Neutrophil (primary cell): ENCODE results near the gene CACHD1.

Experiments
- H3K27ac ChIP-seq: fragments of 200-600 bp; sonication (generic); 2 replicates; pipeline ENCODE4 v1.5.1; 2016; ENCODE audit warnings: mild to moderate bottlenecking, moderate library complexity
- H3K27me3 ChIP-seq: fragments of 200-600 bp; sonication (generic); 2 replicates; pipeline ENCODE4 v1.6.0; 2016; ENCODE audit warnings: mild to moderate bottlenecking
- H3K36me3 ChIP-seq: fragments of 200-600 bp; sonication (generic); 2 replicates; pipeline ENCODE4 v1.5.1; 2017
- H3K4me1 ChIP-seq, 2 experiments: fragments of 200-600 bp in 1 of 2; sonication (generic) in 1 of 2; 1 replicate in 1 of 2; 2 replicates in 1 of 2; pipeline versions ENCODE4 v1.5.1 to v1.6.1; 2013 to 2016; ENCODE audit warnings: low read depth in 1 of 2, low read length in 1 of 2, mild to moderate bottlenecking in 1 of 2, moderate library complexity in 1 of 2; ENCODE audit not compliant: control insufficient read depth in 1 of 2, insufficient read depth in 1 of 2
- H3K4me3 ChIP-seq, 2 experiments: fragments of 200-600 bp in 1 of 2; sonication (generic) in 1 of 2; 1 replicate in 1 of 2; 2 replicates in 1 of 2; pipeline ENCODE4 v1.5.1; 2013 to 2016; ENCODE audit warnings: low read depth in 1 of 2, low read length in 1 of 2, mild to moderate bottlenecking in 1 of 2, moderate library complexity in 1 of 2
- H3K9me3 ChIP-seq: fragments of 200-600 bp; sonication (generic); 2 replicates; pipeline ENCODE4 v1.5.1; 2016
- CTCF ChIP-seq: fragments of 200-600 bp; sonication (generic); IDR thresholded peaks from 2 replicates; pipeline ENCODE4 v1.5.1; 2016; ENCODE audit warnings: antibody characterized with exemption

CACHD1 gene

GRCh38 chr1:64631346-64632034 lies 161.6 kb downstream of the CACHD1 start:
- H3K4me1 ChIP-seq = no peaks in the 10 kb centered on the region
- H3K9me3 ChIP-seq = no peaks in the 10 kb centered on the region
- H3K27me3 ChIP-seq = no peaks in the 10 kb centered on the region
- H3K4me3 ChIP-seq = no peak overlapping the region
- H3K36me3 ChIP-seq = no peaks in the 10 kb centered on the region
- no peak overlapping the region for H3K27ac ChIP-seq
- TF ChIP-seq CTCF = no peak

- TF ChIP-seq CTCF = no peak
- Histone ChIP-seq H3K27me3 (no peaks in the 10 kb centered on the region), H3K36me3 (no peaks in the 10 kb centered on the region), H3K4me3 (no peak overlapping the region), H3K9me3 (no peaks in the 10 kb centered on the region), H3K4me1 (no peaks in the 10 kb centered on the region), H3K27ac (no peak overlapping the region)
Measured at GRCh38 chr1:64632936-64633335, 163.0 kb downstream of the CACHD1 start.

- no peak overlapping the region for H3K27ac ChIP-seq
- no peaks in the 10 kb centered on the region for H3K27me3 ChIP-seq
- no peaks in the 10 kb centered on the region for H3K4me1 ChIP-seq
- no peaks in the 10 kb centered on the region for H3K36me3 ChIP-seq
- H3K9me3 ChIP-seq = no peaks in the 10 kb centered on the region
- no peak overlapping the region for H3K4me3 ChIP-seq
- TF ChIP-seq CTCF = no peak
Measured at GRCh38 chr1:64645735-64646134, 175.8 kb downstream of the CACHD1 start.

- TF ChIP-seq CTCF = no peak
- no peaks in the 10 kb centered on the region for H3K27me3 ChIP-seq
- H3K4me3 ChIP-seq = no peak overlapping the region
- H3K36me3 ChIP-seq = no peaks in the 10 kb centered on the region
- no peaks in the 10 kb centered on the region for H3K4me1 ChIP-seq
- H3K27ac ChIP-seq = no peak overlapping the region
- H3K9me3 ChIP-seq = no peaks in the 10 kb centered on the region
Measured at GRCh38 chr1:64650411-64650810, 180.5 kb downstream of the CACHD1 start.

GRCh38 chr1:64651841-64652240 lies 181.9 kb downstream of the CACHD1 start:
- no peak for TF ChIP-seq CTCF
- no peak overlapping the region for H3K27ac ChIP-seq
- no peaks in the 10 kb centered on the region for H3K27me3 ChIP-seq
- no peak overlapping the region for H3K4me3 ChIP-seq
- H3K36me3 ChIP-seq = no peaks in the 10 kb centered on the region
- H3K9me3 ChIP-seq = no peaks in the 10 kb centered on the region
- H3K4me1 ChIP-seq = no peaks in the 10 kb centered on the region
